GM20000 (cell line): ENCODE results near the gene ATG16L1.

Experiments
- DNase-seq: peaks from one replicate; pipeline ENCODE4 v3.0.0; 2012; ENCODE audit warnings: low spot score
- TF ChIP-seq, protein P1 (sequence below): IDR thresholded peaks from 2 replicates; pipeline ENCODE4 v1.5.1; 2012; ENCODE audit warnings: mild to moderate bottlenecking, control low read depth; ENCODE audit errors: extremely low read depth, missing control alignments

ATG16L1 gene

DNA sequence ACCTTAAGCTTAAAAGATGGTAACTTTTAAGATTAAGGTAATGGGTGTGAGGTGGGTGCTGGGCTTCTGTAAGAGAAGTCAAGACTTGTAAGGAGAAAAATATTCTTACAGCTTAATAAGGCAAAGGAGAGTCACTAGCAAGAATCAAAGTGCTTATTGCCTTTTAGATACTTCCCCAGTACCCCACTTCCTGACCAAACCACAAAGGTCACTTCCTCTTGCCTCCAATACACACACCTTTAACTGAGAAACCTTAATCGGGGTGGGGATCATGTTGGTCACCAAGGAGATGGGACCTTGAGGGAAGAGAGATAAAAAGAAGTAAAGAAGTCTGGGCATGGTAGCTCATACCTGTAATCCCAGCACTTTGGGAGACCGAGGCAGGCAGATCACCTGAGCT lies 10.6 kb upstream of the ATG16L1 start:
- DNase-seq, result peak; percentile 26

DNA sequence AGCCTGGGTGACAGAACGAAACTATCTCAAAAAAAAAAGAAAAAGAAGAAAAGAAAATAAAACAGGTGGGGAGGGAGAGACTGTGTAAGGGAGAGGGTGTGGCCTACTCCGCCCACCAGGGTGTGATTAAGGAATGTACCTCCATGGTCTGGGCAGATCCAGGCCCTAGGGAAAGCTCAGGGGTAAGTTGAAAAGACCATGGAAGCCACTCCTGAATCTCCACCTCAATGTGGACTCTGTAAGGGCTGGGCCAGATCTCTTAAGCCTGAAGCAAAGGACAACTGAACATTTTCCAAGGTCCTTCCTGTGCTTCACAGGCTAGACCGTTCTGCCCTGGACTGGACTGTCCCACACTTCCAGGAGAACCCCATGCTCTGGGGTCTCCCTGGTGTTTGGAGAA lies 9.7 kb upstream of the ATG16L1 start:
- DNase-seq, result no peak
- TF ChIP-seq, protein P1, sequence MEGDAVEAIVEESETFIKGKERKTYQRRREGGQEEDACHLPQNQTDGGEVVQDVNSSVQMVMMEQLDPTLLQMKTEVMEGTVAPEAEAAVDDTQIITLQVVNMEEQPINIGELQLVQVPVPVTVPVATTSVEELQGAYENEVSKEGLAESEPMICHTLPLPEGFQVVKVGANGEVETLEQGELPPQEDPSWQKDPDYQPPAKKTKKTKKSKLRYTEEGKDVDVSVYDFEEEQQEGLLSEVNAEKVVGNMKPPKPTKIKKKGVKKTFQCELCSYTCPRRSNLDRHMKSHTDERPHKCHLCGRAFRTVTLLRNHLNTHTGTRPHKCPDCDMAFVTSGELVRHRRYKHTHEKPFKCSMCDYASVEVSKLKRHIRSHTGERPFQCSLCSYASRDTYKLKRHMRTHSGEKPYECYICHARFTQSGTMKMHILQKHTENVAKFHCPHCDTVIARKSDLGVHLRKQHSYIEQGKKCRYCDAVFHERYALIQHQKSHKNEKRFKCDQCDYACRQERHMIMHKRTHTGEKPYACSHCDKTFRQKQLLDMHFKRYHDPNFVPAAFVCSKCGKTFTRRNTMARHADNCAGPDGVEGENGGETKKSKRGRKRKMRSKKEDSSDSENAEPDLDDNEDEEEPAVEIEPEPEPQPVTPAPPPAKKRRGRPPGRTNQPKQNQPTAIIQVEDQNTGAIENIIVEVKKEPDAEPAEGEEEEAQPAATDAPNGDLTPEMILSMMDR, result no peak

More for the DNA sequence above, 10.6 kb upstream of the ATG16L1 start:
- TF ChIP-seq, protein P1, result no peak

DNA sequence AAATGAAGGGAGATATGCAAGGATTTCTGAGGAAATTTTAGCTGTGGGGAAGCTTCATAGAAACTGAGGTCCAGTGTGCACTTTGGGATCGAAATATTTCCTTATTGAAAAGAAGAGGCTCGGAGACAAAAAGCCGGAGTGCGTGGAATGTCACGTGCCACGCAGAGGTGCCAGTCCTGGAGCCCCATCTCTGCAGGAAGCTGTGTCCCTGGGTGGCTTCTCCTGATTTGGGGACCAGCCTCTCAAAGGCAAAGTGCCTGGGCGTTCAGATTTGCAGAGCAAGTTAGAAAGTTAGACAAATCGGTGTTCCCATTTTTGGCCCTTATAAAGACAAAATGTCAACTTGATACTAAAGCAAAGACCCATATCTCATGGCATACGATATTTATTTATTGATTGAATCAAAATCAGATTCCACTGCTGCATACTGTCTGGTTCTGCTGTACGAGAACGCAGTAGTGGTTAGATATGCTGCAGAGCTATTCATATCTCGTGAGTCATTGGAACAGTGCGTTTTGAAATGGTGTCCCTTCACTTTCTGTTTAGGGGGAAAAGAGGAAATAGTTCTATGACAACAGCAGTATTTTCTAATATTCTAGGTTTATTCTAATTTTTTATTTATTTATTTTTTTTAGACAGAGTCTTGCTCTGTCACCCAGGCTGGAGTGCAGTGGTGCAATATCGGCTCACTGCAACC lies 9.1 kb upstream of the ATG16L1 start:
- no peak for DNase-seq
- TF ChIP-seq, protein P1, result no peak

DNA sequence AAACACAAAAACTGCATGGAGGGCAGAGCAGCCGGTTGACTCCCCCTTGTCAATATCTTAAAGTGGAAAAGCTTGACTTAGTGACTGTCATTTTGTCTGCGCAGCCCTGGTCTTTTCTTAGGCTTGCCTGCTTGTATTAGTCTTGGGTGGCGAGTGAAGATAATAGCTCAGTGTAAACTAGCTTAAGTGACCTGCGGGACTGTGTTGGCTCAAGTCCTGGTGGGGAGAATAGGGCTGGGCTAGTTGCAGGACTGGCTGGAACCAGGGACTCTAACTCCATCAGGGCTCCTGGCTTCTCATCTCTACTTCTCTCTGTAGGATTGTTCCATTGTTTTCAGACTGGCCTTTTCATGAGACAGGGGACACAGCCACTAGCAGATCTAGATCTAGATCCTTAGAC lies 8.1 kb upstream of the ATG16L1 start:
- TF ChIP-seq, protein P1, result no peak
- no peak for DNase-seq

DNA sequence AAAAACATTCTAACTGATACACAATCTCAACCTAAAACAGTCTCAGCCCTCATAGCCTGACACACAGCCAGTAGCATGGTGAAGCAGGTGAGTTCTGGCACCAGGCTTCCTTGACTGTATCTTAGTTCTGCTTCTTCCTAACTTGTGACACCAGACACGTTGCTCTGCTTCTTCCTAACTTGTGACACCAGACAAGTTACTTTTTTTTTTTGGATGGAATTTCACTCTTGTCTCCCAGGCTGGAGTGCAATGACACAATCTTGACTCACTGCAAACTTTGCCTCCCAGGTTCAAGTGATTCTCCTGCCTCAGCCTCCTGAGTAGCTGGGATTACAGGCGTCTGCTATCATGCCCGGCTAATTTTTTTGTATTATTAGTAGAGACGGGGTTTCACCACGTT lies 6.7 kb upstream of the ATG16L1 start:
- TF ChIP-seq, protein P1, result no peak
- DNase-seq, result no peak

DNA sequence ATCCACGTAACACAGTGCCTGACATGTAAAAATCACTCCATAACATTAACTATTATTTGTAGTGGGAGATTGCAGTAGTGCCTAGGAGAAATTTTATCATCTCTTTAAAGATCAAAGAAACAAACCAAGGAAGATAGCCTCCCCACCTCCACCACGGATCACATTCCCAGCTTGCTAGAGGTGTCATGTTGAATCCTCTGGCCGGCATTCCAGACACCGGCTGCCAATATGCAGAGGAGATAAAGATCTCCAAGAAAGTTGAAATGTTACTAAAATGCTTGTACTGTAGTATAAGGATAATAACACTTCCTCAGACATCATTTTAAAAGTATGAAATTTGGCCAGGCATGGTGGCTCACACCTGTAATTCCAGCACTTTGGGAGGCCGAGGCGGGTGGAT lies 6.1 kb upstream of the ATG16L1 start:
- TF ChIP-seq, protein P1, result no peak
- no peak for DNase-seq

DNA sequence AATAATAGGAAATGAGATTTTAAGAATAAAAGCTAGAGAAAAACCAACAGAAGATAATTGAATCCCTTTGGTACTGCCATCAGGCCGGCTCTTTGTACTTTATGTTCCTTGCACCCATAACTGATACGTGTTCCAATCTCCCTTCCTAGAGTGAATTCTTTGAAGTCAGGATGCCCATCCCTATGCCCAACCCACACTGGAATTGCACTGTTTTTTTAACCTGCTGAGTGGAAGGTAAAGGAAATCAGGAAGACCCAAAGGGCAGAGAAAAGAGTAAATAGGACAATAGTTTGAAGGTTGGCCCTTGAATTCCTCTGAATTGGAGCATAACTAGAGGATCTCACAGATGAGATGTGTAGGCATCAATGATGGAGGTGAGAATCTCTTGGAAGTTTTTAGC lies 4.4 kb upstream of the ATG16L1 start:
- no peak for DNase-seq
- TF ChIP-seq, protein P1, result no peak
